Astrocyte (in vitro differentiated cells and primary cell): Measurements from ENCODE around the gene ABHD17A.

Source experiments
- CTCF ChIP-seq: IDR thresholded peaks from 2 replicates; pipeline ENCODE4 v1.5.1; 2011; ENCODE audit warnings: low read depth, mild to moderate bottlenecking, inconsistent platforms, low read length, moderate library complexity; ENCODE audit not compliant: insufficient read depth
- EZH2 ChIP-seq: IDR thresholded peaks from 2 replicates; pipeline ENCODE4 v1.6.1; 2012; ENCODE audit warnings: mild to moderate bottlenecking, low read length, inconsistent platforms; ENCODE audit not compliant: insufficient read depth

GRCh38 chr19:1866693-1867348 lies 18.5 kb downstream of the ABHD17A start:
- TF ChIP-seq EZH2 (no peak), CTCF (no peak)
